IgD-negative memory B cell (primary cell): ENCODE results near the gene DENND4C. TPM values are rescaled to one million over a fixed set of nuclear protein-coding genes. Genes with fewer than 3 reads are reported as not detected.
A peak's percentile ranks its signal among the peaks of the same experiment; 100 is the strongest.
"Not testable (repeated sequence)": the region's sequence is repeated elsewhere in the genome, so short reads cannot be mapped to it uniquely, and the experiment has no call there.

Experiments
- H3K27ac Mint-ChIP-seq, 3 donors: one replicate each; pipeline ENCODE4 v1.8.0; 2020 to 2022; ENCODE audit warnings: mild to moderate bottlenecking in 3 of 3, mixed read lengths in 3 of 3, moderate library complexity in 1 of 3
- H3K27me3 Mint-ChIP-seq: one replicate; pipeline ENCODE4 v1.8.0; 2021; ENCODE audit warnings: mixed read lengths
- H3K36me3 Mint-ChIP-seq: one replicate; pipeline ENCODE4 v1.8.0; 2020; ENCODE audit warnings: mild to moderate bottlenecking, mixed read lengths
- H3K4me1 Mint-ChIP-seq, 3 donors: one replicate each; pipeline ENCODE4 v1.8.0; 2020 to 2022; ENCODE audit warnings: mixed read lengths in 3 of 3, mild to moderate bottlenecking in 1 of 3
- H3K4me3 Mint-ChIP-seq, 4 donors: one replicate each; pipeline ENCODE4 v1.8.0; 2020 to 2022; ENCODE audit warnings: mild to moderate bottlenecking in 4 of 4, mixed read lengths in 4 of 4, moderate library complexity in 3 of 4
- H3K9me3 Mint-ChIP-seq, 3 donors: one replicate each; pipeline ENCODE4 v1.8.0; 2020 to 2021; ENCODE audit warnings: mixed read lengths in 3 of 3, mild to moderate bottlenecking in 1 of 3
- polyA plus RNA-seq: library from polyadenylated mRNA; unstranded; fragments of 300-500 nt; fragmentation: Illumina TruSeq; gene quantifications from one replicate; pipeline ENCODE4 v1.2.3, GENCODE V29; 2021

DENND4C gene
- polyA plus RNA-seq, 1 donor from 2014 or later: 15.2 TPM

DNA sequence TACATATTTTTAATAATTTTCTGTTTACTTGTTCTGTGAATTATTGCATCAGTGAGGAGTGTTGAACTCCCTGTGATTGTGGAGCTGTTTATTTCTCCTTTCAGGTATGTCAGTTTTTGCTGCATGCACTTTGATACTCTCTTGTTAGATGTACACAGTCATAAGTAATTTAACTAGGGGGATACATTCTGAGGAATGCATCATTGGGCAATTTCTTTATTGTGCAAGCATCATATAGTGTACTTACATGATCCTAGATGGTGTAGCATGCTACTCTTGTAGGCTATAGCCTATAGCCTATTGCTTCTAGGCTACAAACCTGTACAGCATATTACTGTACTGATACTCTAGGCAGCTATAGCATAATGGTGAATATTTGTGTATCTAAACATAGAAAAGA is 9.5 kb downstream of the DENND4C start:
- no peaks in the 10 kb centered on the region for H3K9me3 Mint-ChIP-seq
- no peak overlapping the region for H3K4me3 Mint-ChIP-seq
- no peak overlapping the region for H3K27ac Mint-ChIP-seq
- peaks cover 6 to 22% (median 17%) of the 10 kb centered on the region in 3 donors for H3K4me1 Mint-ChIP-seq
- H3K27me3 Mint-ChIP-seq: no peaks in the 10 kb centered on the region
- peaks cover 8% of the 10 kb centered on the region for H3K36me3 Mint-ChIP-seq

DNA sequence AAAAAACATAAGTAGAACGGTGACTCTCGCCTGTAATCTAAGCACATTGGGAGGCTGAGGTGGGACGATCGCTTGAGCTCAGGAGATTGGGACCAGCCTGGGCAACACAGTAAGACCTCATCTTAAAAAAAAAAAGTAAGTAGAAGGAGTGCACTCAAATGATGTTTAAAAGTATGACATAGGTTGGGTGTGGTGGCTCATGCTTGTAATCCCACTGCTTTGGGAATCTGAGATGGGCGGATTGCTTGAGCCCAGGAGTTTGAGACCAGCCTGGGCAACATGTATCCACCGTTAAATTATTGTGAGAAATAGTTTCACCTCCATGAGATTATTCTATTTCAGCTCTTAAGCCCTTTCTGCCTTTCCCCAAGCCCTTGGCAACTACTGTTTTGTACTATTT is 11.2 kb downstream of the DENND4C start:
- no peaks in the 10 kb centered on the region for H3K9me3 Mint-ChIP-seq
- no peaks in the 10 kb centered on the region for H3K27me3 Mint-ChIP-seq
- H3K36me3 Mint-ChIP-seq: peaks cover 8% of the 10 kb centered on the region
- H3K4me1 Mint-ChIP-seq: peaks cover 10 to 19% (median 12%) of the 10 kb centered on the region in 3 donors
- H3K4me3 Mint-ChIP-seq: no peak overlapping the region
- no peak overlapping the region for H3K27ac Mint-ChIP-seq

DNA sequence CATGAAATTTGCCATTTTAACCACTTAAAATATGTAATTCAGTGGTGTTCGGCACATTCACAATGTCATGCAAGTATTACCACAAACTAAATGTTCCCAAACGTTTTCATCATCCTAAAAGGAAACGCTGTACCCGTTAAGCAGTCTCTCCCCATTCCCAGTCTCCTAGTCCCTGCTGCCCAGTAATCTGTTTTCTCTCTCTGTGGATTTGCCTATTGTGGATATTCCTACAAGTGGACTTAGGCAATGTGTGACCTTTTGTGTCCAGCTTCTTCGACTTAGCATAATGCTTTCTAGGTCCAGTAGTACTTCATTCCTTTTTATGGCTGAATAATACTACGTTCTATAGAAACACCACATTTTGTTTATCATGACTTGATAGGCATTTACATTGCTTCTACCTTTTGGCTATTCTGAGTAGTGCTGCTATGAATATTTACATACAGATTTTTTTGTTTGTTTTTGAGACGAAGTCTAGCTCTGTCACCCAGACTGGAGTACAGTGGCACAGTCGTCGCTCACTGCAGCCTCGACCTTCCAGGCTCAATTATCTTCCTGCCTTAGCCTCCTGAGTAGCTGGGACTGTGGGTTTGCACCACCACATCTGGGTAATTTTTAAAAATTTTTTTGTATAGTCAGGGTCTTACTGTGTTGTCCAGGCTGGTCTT is 13.0 kb downstream of the DENND4C start:
- Mint-ChIP-seq H3K4me3 (no peak overlapping the region), H3K4me1 (peaks cover 16 to 25% (median 21%) of the 10 kb centered on the region in 3 donors), H3K36me3 (peaks cover 13% of the 10 kb centered on the region), H3K9me3 (no peaks in the 10 kb centered on the region), H3K27ac (peak overlapping the region in 1 of 3 donors; percentile 39), H3K27me3 (no peaks in the 10 kb centered on the region)

DNA sequence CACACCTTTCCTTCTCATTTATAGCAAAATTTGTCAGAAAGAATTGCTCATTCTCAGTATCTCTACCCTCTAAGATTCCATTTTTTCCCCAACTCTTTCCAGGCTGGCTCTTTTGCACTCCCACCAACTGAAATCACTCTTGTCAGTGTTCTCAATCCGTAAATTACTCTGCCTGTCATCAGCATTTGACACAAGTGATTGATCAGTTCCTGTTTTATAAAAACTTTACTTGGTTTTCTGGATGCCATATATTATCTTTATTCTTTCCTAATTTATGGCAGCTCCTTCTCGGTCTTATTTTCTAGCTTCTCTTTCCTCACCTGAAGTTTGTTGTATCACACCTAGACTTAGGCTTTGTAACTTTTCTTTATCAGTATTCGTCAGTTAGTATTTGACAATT is 16.4 kb downstream of the DENND4C start:
- H3K4me3 Mint-ChIP-seq: no peak overlapping the region
- no peaks in the 10 kb centered on the region for H3K9me3 Mint-ChIP-seq
- H3K27me3 Mint-ChIP-seq: no peaks in the 10 kb centered on the region
- H3K36me3 Mint-ChIP-seq: peaks cover 10% of the 10 kb centered on the region
- H3K27ac Mint-ChIP-seq: no peak overlapping the region
- H3K4me1 Mint-ChIP-seq: peaks cover 13 to 22% (median 20%) of the 10 kb centered on the region in 3 donors

DNA sequence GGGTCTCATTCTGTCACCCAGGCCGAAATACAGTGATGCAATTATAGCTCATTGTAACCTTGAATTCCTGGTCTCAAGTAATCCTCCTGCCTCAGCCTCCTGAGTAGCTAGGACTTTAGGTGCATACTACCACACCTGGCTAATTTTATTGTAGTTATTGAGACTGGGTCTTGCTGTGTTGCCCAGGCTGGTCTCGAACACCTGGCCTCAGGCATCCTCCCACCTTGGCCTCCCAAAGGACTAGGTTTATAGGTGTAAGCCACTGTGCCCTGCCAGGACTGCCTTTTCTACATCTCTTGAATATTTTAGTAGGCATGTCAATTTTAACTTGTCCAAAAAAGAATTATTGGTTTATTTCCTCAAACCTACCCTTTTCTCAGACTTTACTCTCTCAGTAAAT is 16.9 kb downstream of the DENND4C start:
- Mint-ChIP-seq H3K27ac (peak overlapping the region in 1 of 3 donors; percentile 63), H3K4me3 (no peak overlapping the region), H3K4me1 (peaks cover 13 to 20% (median 20%) of the 10 kb centered on the region in 3 donors), H3K27me3 (no peaks in the 10 kb centered on the region), H3K36me3 (peaks cover 10% of the 10 kb centered on the region), H3K9me3 (no peaks in the 10 kb centered on the region)

DNA sequence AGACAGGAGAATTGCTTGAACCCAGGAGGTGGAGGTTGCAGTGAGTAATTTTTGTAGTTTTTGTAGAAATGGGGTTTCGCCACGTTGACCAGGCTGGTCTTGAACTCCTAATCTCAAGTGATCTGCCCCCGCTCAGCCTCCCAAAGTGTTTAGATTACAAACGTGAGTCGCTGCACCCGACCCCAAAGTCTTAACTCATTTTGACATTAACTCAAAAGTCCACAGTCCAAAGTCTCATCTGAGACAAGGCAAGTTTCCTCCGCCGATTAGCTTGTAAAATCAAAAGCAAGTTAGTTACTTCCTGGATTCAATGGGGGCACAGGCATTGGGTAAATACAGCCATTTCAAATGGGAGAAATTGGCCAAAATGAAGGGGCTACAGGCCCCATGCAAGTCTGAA is 19.9 kb downstream of the DENND4C start:
- not testable (repeated sequence) for H3K9me3 Mint-ChIP-seq, H3K4me3 Mint-ChIP-seq, H3K27ac Mint-ChIP-seq, H3K27me3 Mint-ChIP-seq
- Mint-ChIP-seq H3K36me3 (peaks cover 13% of the 10 kb centered on the region), H3K4me1 (peaks cover 12 to 22% (median 19%) of the 10 kb centered on the region in 3 donors)

DNA sequence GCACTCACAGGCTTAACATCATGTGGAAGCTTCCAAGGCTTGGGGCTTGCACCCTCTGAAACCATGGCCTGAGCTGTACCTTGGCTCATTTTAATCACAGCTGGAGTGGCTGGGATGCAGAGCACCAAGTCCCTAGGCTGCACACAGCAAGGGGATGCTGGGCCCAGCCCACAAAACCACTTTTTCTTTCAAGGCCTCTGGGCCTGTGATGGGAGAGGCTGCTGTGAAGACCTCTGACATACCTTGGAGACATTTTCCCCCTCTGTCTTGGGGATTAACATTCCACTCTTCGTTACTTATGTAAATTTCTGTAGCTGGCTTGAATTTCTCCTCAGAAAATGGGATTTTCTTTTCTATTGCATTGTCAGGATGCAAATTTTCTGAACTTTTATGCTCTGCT is 20.7 kb downstream of the DENND4C start:
- H3K4me3 Mint-ChIP-seq: not testable (repeated sequence)
- peaks cover 7 to 21% (median 15%) of the 10 kb centered on the region in 3 donors for H3K4me1 Mint-ChIP-seq

DNA sequence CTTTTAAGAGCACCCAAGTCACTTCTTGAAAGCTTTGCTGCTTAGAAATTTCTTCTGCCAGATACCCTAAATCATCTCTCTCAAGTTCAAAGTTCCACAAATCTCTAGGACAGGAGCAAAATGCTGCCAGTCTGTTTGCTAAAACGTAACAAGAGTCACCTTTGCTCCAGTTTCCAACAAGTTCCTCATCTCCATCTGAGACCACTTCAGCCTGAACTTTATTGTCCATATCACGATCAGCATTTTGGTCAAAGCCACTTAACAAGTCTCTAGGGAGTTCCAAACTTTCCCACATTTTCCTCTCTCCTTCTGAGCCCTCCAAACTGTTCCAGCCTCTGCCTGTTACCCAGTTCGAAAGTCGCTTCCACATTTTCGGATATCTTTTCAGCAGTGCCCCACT is 21.1 kb downstream of the DENND4C start:
- not testable (repeated sequence) for H3K4me3 Mint-ChIP-seq, H3K27me3 Mint-ChIP-seq, H3K9me3 Mint-ChIP-seq
- Mint-ChIP-seq H3K4me1 (peaks cover 7 to 21% (median 15%) of the 10 kb centered on the region in 3 donors), H3K27ac (peak overlapping the region in 1 of 3 donors; percentile 25), H3K36me3 (peaks cover 11% of the 10 kb centered on the region)

More for the DNA sequence above, 20.7 kb downstream of the DENND4C start:
- H3K36me3 Mint-ChIP-seq: peaks cover 11% of the 10 kb centered on the region
- not testable (repeated sequence) for H3K9me3 Mint-ChIP-seq, H3K27me3 Mint-ChIP-seq, H3K27ac Mint-ChIP-seq

DNA sequence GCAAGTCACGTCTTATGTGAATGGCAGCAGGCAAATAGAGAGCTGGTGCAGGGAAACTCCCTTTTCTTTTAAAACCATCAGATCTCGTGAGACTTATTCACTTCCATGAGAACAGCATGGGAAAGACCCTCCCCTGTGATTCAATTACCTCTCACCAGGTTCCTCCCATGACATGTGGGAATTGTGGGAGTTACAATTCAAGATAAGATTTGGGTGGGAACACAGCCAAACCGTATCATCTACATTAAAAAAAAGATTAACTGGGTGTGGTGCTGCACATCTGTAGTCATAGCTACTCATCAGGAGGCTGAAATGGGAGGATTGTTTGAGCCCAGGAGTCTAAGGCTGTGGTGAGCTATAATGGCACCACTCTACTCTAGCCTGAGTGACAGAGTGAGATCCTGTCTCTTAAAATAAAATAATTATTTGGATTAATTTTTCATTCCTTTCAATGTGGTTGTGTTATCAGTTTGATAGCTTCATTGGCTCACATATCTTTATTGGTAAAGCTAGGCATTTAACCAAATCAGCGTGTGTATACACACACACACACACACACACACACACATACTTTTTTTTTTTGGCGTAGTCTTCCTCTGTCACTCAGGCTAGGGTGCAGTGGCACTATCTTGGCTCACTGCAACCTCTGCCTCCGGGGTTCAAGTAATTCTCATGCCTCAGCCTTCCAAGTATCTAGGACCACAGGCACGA is 21.8 kb downstream of the DENND4C start:
- Mint-ChIP-seq H3K27ac (peak overlapping the region in 1 of 3 donors; percentile 25), H3K27me3 (no peaks in the 10 kb centered on the region), H3K36me3 (peaks cover 11% of the 10 kb centered on the region), H3K4me3 (no peak overlapping the region), H3K4me1 (peaks cover 7 to 19% (median 17%) of the 10 kb centered on the region in 3 donors), H3K9me3 (no peaks in the 10 kb centered on the region)

DNA sequence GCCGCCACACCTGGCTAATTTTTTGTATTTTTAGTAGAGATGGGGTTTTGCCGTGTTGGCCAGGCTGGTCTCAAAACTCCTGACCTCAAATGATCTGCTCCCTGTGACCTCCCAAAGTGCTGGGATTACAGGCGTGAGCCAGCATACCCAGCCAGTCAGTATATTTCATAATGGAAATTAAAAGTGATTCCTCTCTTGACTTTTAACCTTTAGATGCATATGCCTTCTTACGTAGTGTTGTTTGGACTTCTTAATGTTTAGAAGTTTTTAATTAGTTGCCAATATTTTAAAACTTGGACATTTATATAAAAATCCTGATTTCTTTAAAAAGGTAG is 22.4 kb downstream of the DENND4C start:
- Mint-ChIP-seq H3K4me3 (no peak overlapping the region), H3K9me3 (no peaks in the 10 kb centered on the region), H3K27ac (no peak overlapping the region), H3K27me3 (no peaks in the 10 kb centered on the region), H3K36me3 (peaks cover 9% of the 10 kb centered on the region), H3K4me1 (peaks cover 9 to 16% (median 16%) of the 10 kb centered on the region in 3 donors)

DNA sequence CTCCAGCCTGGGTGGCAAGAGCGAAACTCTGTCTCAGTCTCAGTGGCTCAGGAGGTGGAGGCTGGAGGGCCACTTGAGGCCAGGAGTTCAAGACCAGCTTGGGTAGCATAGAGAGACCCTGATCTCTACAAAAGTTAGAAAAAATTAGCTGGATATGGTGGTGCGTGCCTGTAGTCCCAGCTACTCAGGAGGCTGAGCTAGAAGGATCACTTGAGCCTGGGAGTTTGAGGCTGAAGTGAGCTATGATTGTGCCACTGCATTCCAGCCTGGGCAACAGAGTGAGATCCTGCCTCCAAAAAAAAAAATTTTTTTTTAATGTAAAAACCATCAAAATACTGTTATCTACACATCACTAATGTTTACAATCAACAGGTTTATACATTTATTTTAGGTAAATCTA is 24.6 kb downstream of the DENND4C start:
- H3K4me3 Mint-ChIP-seq: no peak overlapping the region
- H3K27me3 Mint-ChIP-seq: no peaks in the 10 kb centered on the region
- no peak overlapping the region for H3K27ac Mint-ChIP-seq
- H3K9me3 Mint-ChIP-seq: no peaks in the 10 kb centered on the region
- peaks cover 4 to 18% (median 17%) of the 10 kb centered on the region in 3 donors for H3K4me1 Mint-ChIP-seq
- H3K36me3 Mint-ChIP-seq: peaks cover 8% of the 10 kb centered on the region

DNA sequence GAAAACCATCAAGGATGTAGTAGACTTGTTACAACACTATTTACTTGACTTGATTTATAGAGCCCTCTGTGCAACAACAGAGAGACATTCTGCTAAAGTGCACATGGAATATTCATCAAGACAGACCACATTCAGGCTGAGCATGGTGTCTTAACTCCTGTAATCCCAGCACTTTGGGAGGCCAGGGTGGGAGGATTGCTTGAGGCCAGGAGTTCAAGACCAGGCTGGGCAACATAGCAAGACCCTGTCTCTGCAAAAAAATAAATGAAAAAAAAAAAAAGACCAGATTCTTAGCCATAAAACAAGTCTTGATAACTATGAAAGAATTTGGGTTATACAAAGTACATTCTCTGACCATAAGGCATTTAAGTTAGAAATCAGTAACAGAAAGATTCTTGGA is 25.3 kb downstream of the DENND4C start:
- peaks cover 5% of the 10 kb centered on the region for H3K36me3 Mint-ChIP-seq
- H3K27ac Mint-ChIP-seq: no peak overlapping the region
- H3K9me3 Mint-ChIP-seq: no peaks in the 10 kb centered on the region
- no peak overlapping the region for H3K4me3 Mint-ChIP-seq
- peaks cover 7 to 20% (median 20%) of the 10 kb centered on the region in 3 donors for H3K4me1 Mint-ChIP-seq
- H3K27me3 Mint-ChIP-seq: no peaks in the 10 kb centered on the region

DNA sequence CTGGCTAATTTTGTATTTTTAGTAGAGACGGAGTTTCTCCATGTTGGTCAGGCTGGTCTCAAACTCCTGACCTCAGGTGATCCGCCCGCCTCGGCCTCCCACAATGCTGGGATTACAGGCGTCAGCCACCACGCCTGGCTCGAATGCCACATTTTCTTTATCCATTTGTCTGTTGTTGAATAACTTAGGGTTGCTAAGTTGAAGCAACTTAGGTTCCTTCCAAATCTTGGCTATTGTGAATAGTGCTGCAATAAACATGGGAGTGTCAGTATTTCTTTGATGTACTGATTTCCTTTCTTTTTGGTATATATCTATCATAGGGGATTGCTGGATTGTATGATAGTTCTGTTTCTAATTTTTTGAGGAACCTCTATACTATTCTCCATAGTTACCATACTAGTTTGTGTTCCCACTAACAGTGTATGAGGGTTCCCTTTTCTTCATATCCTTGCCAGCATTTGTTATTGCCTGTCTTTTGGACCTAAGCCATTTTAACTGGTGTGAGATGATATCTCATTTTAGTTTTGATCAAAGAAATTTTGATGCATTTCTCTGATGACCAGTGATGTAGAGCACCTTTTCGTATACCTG is 29.3 kb downstream of the DENND4C start:
- H3K27ac Mint-ChIP-seq, H3K9me3 Mint-ChIP-seq, H3K4me3 Mint-ChIP-seq, H3K27me3 Mint-ChIP-seq, H3K36me3 Mint-ChIP-seq: not testable (repeated sequence)
- H3K4me1 Mint-ChIP-seq: peaks cover 22 to 31% (median 26%) of the 10 kb centered on the region in 3 donors

DNA sequence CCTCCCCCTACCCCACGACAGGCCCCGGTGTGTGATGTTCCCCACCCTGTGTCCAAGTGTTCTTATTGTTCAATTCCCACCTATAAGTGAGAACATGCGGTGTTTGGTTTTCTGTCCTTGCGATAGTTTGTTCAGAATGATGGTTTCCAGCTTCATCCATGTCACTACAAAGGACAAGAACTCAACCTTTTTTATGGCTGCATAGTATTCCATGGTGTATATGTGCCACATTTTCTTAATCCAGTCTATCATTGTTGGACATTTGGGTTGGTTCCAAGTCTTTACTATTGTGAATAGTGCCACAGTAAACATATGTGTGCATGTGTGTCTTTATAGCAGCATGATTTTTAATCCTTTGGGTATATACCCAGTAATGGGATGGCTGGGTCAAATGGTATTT is 35.1 kb downstream of the DENND4C start:
- H3K9me3 Mint-ChIP-seq, H3K27me3 Mint-ChIP-seq, H3K4me3 Mint-ChIP-seq, H3K36me3 Mint-ChIP-seq, H3K27ac Mint-ChIP-seq: not testable (repeated sequence)
- peaks cover 33 to 37% (median 35%) of the 10 kb centered on the region in 3 donors for H3K4me1 Mint-ChIP-seq

DNA sequence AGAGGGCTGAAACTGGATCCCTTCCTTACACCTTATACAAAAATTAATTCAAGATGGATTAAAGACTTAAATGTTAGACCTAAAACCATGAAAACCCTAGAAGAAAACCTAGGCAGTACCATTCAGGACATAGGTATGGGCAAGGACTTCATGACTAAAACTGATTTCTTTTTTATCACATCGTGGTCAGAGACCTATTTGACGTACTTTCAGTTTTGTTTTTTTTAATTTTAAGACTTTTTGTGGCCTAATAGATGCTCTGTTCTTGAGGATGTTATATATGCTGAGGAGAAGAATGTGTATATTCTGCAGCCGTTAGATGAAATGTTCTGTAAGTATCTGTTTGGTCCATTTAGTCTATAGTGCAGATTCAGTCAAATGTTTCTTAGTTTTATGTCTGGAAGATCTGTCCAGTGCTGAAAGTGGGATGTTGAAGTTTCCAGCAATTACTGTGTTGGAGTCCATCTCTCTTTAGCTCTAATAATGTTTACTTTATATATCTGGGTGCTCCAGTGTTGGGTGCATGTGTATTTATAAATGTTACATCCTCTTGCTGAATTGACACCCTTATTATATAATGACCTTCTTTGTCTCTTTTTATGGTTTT is 36.4 kb downstream of the DENND4C start:
- H3K27ac Mint-ChIP-seq, H3K27me3 Mint-ChIP-seq, H3K36me3 Mint-ChIP-seq, H3K9me3 Mint-ChIP-seq: not testable (repeated sequence)
- Mint-ChIP-seq H3K4me1 (peaks cover 25 to 31% (median 26%) of the 10 kb centered on the region in 3 donors), H3K4me3 (peak overlapping the region in 2 of 4 donors; percentile 8 to 13)
